SK-N-SH (cell line): Measurements from ENCODE around the gene CAPN9. TPM values are rescaled to one million over a fixed set of nuclear protein-coding genes. Genes with fewer than 3 reads are reported as not detected.

Experiments used
- CTCF ChIA-PET: fragments of 300-600, 350-600 bp; formaldehyde crosslinking; extraction: SDS; loops from one replicate; lab custom pipeline; 2021; lab: Yijun Ruan, JAX
- POLR2A ChIA-PET: fragments of 350-600 bp; sonication (Branson Sonifier 250); formaldehyde crosslinking; extraction: SDS; loops from one replicate; lab custom pipeline; 2020; ENCODE audit warnings: antibody characterized with exemption, inconsistent platforms; lab: Yijun Ruan, JAX
- DNase-seq: peaks from one replicate; pipeline ENCODE4 v3.0.0; 2012
- H2AFZ ChIP-seq: fragments of 200-600 bp; sonication (generic); 2 replicates; pipeline ENCODE4 v1.8.1; 2016; ENCODE audit warnings: antibody characterized with exemption, mild to moderate bottlenecking, low read depth
- H3F3A ChIP-seq: fragments of 200-600 bp; sonication (generic); replicated peaks from 2 replicates; pipeline ENCODE3; 2016; ENCODE audit warnings: antibody characterized with exemption, mild to moderate bottlenecking; ENCODE audit not compliant: insufficient read depth
- H3K27ac ChIP-seq, 2 experiments: fragments of 200-500 bp in 1 of 2; fragments of 200-600 bp in 1 of 2; sonication (Bioruptor generic) in 1 of 2; sonication (generic), shearing (Covaris generic) in 1 of 2; 2 replicates each; pipeline versions ENCODE4 v1.5.1 to v1.6.1; 2014 to 2016; ENCODE audit warnings: low read depth in 2 of 2, inconsistent platforms in 1 of 2, low read length in 1 of 2, mild to moderate bottlenecking in 1 of 2, mixed read lengths in 1 of 2
- H3K27me3 ChIP-seq: fragments of 200-600 bp; sonication (generic), shearing (Covaris generic); 2 replicates; pipeline ENCODE4 v1.6.1; 2016; ENCODE audit warnings: mixed run types; ENCODE audit not compliant: insufficient read depth
- H3K36me3 ChIP-seq, 2 experiments: fragments of 200-500 bp in 1 of 2; fragments of 200-600 bp in 1 of 2; sonication (Bioruptor generic) in 1 of 2; sonication (generic) in 1 of 2; replicated peaks in 1 of 2; 2 replicates each; pipeline versions ENCODE3 to v1.5.1; 2014 to 2016; ENCODE audit warnings: low read length in 1 of 2, mild to moderate bottlenecking in 1 of 2; ENCODE audit not compliant: insufficient read depth in 2 of 2, control insufficient read depth in 1 of 2
- H3K4me1 ChIP-seq, 2 experiments: fragments of 200-500 bp in 1 of 2; fragments of 200-600 bp in 1 of 2; sonication (Bioruptor generic) in 1 of 2; sonication (generic), shearing (Covaris generic) in 1 of 2; 2 replicates each; pipeline versions ENCODE4 v1.5.1 to v1.6.1; 2014 to 2016; ENCODE audit warnings: low read depth in 1 of 2, low read length in 1 of 2, mixed run types in 1 of 2; ENCODE audit not compliant: insufficient read depth in 2 of 2, control insufficient read depth in 1 of 2
- H3K4me2 ChIP-seq: fragments of 200-600 bp; sonication (generic), shearing (Covaris generic); 2 replicates; pipeline ENCODE4 v1.6.1; 2017; ENCODE audit warnings: mixed run types
- H3K4me3 ChIP-seq, 2 experiments: fragments of 200-500 bp in 1 of 2; fragments of 200-600 bp in 1 of 2; sonication (Bioruptor generic) in 1 of 2; sonication (generic), shearing (Covaris generic) in 1 of 2; 2 replicates each; pipeline versions ENCODE4 v1.5.1 to v1.8.1; 2014 to 2016; ENCODE audit warnings: low read depth in 2 of 2, inconsistent platforms in 1 of 2, low read length in 1 of 2, mild to moderate bottlenecking in 1 of 2, mixed read lengths in 1 of 2, moderate library complexity in 1 of 2
- H3K79me2 ChIP-seq: fragments of 200-600 bp; sonication (generic); 2 replicates; pipeline ENCODE4 v1.8.1; 2017; ENCODE audit warnings: mild to moderate bottlenecking; ENCODE audit not compliant: insufficient read depth
- H3K9ac ChIP-seq: fragments of 200-600 bp; sonication (generic); 2 replicates; pipeline ENCODE4 v1.6.1; 2017; ENCODE audit warnings: mixed run types
- H3K9me2 ChIP-seq: fragments of 200-600 bp; sonication (generic); 2 replicates; pipeline ENCODE4 v1.6.1; 2017; ENCODE audit warnings: mixed run types
- H3K9me3 ChIP-seq: fragments of 200-600 bp; sonication (generic); 2 replicates; pipeline ENCODE4 v1.6.1; 2017; ENCODE audit warnings: mixed run types, mild to moderate bottlenecking, moderate library complexity
- H4K20me1 ChIP-seq: fragments of 200-600 bp; sonication (generic); 2 replicates; pipeline ENCODE4 v1.6.1; 2017; ENCODE audit warnings: mild to moderate bottlenecking, mixed run types; ENCODE audit not compliant: insufficient read depth
- CTCF ChIP-seq: fragments of 200-600 bp; sonication (generic); IDR thresholded peaks from 2 replicates; pipeline ENCODE4 v1.6.1; 2017; ENCODE audit warnings: antibody characterized with exemption, mild to moderate bottlenecking, moderate library complexity
- EP300 ChIP-seq, 2 experiments: IDR thresholded peaks; 2 replicates each; pipeline versions ENCODE4 v1.4.0 to v1.6.1; 2012; ENCODE audit warnings: borderline replicate concordance in 1 of 2, low read depth in 1 of 2, low read length in 1 of 2
- EZH2phosphoT487 ChIP-seq: fragments of 200-600 bp; sonication (generic); IDR thresholded peaks from 2 replicates; pipeline ENCODE4 v1.6.1; 2017; ENCODE audit warnings: low read depth, mixed run types, mild to moderate bottlenecking, antibody characterized with exemption, moderate library complexity, borderline replicate concordance
- GATA2 ChIP-seq: sonication (generic); formaldehyde crosslinking; IDR thresholded peaks from 2 replicates; pipeline ENCODE4 v1.5.0; 2020; ENCODE audit warnings: mild to moderate bottlenecking, missing genetic modification reagents
- JUND ChIP-seq: IDR thresholded peaks from 2 replicates; pipeline ENCODE4 v1.4.0; 2012
- MEF2A ChIP-seq: IDR thresholded peaks from 2 replicates; pipeline ENCODE4 v1.4.0; 2012; ENCODE audit warnings: low read depth, borderline replicate concordance
- MXI1 ChIP-seq: IDR thresholded peaks from 2 replicates; pipeline ENCODE4 v1.6.1; 2012; ENCODE audit warnings: mild to moderate bottlenecking, low read depth, low read length, improper control_type of control experiment
- NFIC ChIP-seq: IDR thresholded peaks from 2 replicates; pipeline ENCODE4 v1.4.0; 2012; ENCODE audit warnings: borderline replicate concordance
- RAD21 ChIP-seq: IDR thresholded peaks from 2 replicates; pipeline ENCODE4 v1.6.1; 2012; ENCODE audit warnings: mild to moderate bottlenecking, low read length
- RCOR1 ChIP-seq: fragments of 150-350 bp; IDR thresholded peaks from 2 replicates; pipeline ENCODE4 v1.6.1; 2017; ENCODE audit warnings: antibody characterized with exemption, low read length
- RFX5 ChIP-seq: IDR thresholded peaks from 2 replicates; pipeline ENCODE4 v1.6.1; 2012; ENCODE audit warnings: mild to moderate bottlenecking, improper control_type of control experiment, low read length
- SIN3A ChIP-seq: IDR thresholded peaks from 2 replicates; pipeline ENCODE4 v1.6.1; 2012; ENCODE audit warnings: low read depth, mild to moderate bottlenecking, low read length, moderate library complexity, borderline replicate concordance
- SMC3 ChIP-seq: IDR thresholded peaks from 2 replicates; pipeline ENCODE4 v1.6.1; 2012; ENCODE audit warnings: low read depth, low read length, improper control_type of control experiment
- USF2 ChIP-seq: fragments of 150-350 bp; IDR thresholded peaks from 2 replicates; pipeline ENCODE4 v1.6.1; 2017; ENCODE audit warnings: antibody characterized with exemption, low read length, low read depth, borderline replicate concordance
- YY1 ChIP-seq: IDR thresholded peaks from 2 replicates; pipeline ENCODE4 v1.4.0; 2012; ENCODE audit warnings: low read depth, mild to moderate bottlenecking
- ZBTB33 ChIP-seq: IDR thresholded peaks from 2 replicates; pipeline ENCODE4 v1.4.0; 2012; ENCODE audit warnings: low read depth, borderline replicate concordance
- WGBS: methylation state at CpG from one replicate; pipeline ENCODE4 v1.1.6; 2017; ENCODE audit warnings: low lambda C conversion rate; 5-methylcytosine and 5-hydroxymethylcytosine counted together
- polyA plus RNA-seq, 3 experiments: library from polyadenylated mRNA; depleted of rRNA; stranded (reverse); fragments of >200 nt; gene quantifications; 2 replicates each; pipeline ENCODE4 v1.2.3, GENCODE V29; 2012
- TF ChIP-seq, protein P1 (sequence below): IDR thresholded peaks from 2 replicates; pipeline ENCODE4; 2012

Gene CAPN9
- polyA plus RNA-seq, 1 of the 3 experiments (the other 2 are of a cell fraction) = not detected

DNA sequence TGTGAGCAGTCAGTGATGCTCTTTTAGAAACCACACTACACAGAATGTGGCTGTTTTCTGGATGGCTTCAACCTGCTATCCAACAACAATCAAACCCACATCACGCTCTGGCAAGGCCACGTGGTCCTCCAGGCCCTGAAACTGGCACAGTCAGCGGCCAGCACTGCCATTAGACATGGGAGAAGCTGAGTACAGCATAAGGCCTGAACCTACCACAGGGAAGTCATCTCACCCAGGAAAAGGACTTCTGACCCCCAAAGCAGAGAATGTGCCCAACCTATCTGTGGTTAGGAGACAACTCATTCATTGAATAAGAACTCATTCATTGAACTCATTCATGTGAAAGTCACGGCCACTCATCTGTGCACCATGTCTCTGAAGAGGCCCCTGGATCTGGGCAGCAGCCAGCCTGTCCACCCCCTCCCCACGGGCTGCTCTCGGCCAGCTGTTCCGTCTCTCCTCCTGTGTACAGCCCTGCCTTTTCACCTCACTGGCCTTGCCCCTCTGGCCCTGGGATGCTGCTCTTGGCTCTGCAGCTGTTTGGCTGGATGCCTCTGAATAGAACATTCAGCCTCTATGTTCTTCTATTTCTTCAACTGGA lies 80.0 kb downstream of the CAPN9 start:
- peaks cover 15% of the 10 kb centered on the region for H3F3A ChIP-seq
- H3K36me3 ChIP-seq = no peaks in the 10 kb centered on the region
- CTCF ChIA-PET = interaction anchor here (1.0 kb wide), 1 partner anchor 90 kb away, joined by 3 read pairs; no protein-coding TSS in a partner anchor
- no peaks in the 10 kb centered on the region for H4K20me1 ChIP-seq
- no peak overlapping the region for H3K9ac ChIP-seq
- H3K79me2 ChIP-seq = no peaks in the 10 kb centered on the region
- no peak overlapping the region for H3K4me2 ChIP-seq
- POLR2A ChIA-PET = no interaction called here
- no peaks in the 10 kb centered on the region for H3K9me3 ChIP-seq
- H3K4me3 ChIP-seq = no peak overlapping the region
- no peaks in the 10 kb centered on the region for H3K27me3 ChIP-seq
- no peak overlapping the region for H3K27ac ChIP-seq
- DNase-seq = no peak
- peaks cover 11 to 37% of the 10 kb centered on the region in 2 experiments; a peak in 3 of 4 replicates for H3K4me1 ChIP-seq
- no peak overlapping the region for H2AFZ ChIP-seq
- WGBS = 96% methylated on average over 7 of the region's 7 CpGs
- no peak for TF ChIP-seq YY1
- no peak for TF ChIP-seq RCOR1
- TF ChIP-seq SIN3A = no peak
- no peak for TF ChIP-seq MEF2A
- no peak for TF ChIP-seq ZBTB33
- no peak for TF ChIP-seq RFX5
- no peak for TF ChIP-seq JUND
- no peak for TF ChIP-seq SMC3
- no peak for TF ChIP-seq EZH2phosphoT487
- no peak for TF ChIP-seq RAD21
- TF ChIP-seq, all 33 proteins: peak for 0
- H3K9me2 ChIP-seq = no peaks in the 10 kb centered on the region

DNA sequence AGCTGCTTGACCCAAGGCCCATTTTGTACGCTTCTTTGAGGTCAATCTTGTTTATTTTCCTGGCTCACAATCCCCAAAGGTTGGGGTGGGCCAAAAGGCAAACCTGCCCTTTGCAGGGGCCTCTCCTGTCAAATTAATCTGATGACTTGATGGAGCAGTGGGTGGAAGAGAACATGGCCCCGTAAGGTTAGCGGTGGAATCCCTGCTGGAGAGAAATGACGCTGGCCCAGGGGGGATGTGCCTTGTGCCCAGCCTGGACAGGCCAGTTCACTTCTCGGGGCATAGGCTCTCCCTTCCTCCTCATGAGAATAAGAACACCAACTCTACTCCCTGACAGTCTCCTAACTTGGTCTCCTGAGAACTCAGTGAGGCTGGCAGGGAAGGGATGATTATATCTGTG lies 80.6 kb downstream of the CAPN9 start:
- Histone ChIP-seq H3K4me2 (no peak overlapping the region), H3K79me2 (no peaks in the 10 kb centered on the region), H3K4me1 (peaks cover 11 to 36% of the 10 kb centered on the region in 2 experiments; a peak in 3 of 4 replicates)
- TF ChIP-seq MXI1 = no peak
- TF ChIP-seq ZBTB33 = no peak
- TF ChIP-seq SMC3 = no peak
- TF ChIP-seq, protein P1, sequence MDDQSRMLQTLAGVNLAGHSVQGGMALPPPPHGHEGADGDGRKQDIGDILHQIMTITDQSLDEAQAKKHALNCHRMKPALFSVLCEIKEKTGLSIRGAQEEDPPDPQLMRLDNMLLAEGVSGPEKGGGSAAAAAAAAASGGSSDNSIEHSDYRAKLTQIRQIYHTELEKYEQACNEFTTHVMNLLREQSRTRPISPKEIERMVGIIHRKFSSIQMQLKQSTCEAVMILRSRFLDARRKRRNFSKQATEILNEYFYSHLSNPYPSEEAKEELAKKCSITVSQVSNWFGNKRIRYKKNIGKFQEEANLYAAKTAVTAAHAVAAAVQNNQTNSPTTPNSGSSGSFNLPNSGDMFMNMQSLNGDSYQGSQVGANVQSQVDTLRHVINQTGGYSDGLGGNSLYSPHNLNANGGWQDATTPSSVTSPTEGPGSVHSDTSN = no peak
- no peak for TF ChIP-seq RAD21
- TF ChIP-seq GATA2 = no peak
- TF ChIP-seq USF2 = no peak
- TF ChIP-seq NFIC = no peak
- no peak for TF ChIP-seq CTCF
- TF ChIP-seq EP300 (IDR thresholded peaks at IDR 0.05; ENCODE audit: borderline replicate concordance in 1 of 2, low read depth in 1 of 2, low read length in 1 of 2) = no peak
- no peak for TF ChIP-seq RFX5
- TF ChIP-seq EZH2phosphoT487 = no peak
- TF ChIP-seq JUND = no peak
- TF ChIP-seq, all 33 proteins: peak for 0
- no peaks in the 10 kb centered on the region for H3K9me2 ChIP-seq
- H2AFZ ChIP-seq = no peak overlapping the region
- CTCF ChIA-PET = no interaction called here
- H3K36me3 ChIP-seq = no peaks in the 10 kb centered on the region
- 78% methylated on average over 5 of the region's 5 CpGs for WGBS
- no peaks in the 10 kb centered on the region for H3K9me3 ChIP-seq
- POLR2A ChIA-PET = no interaction called here
- DNase-seq = no peak
- no peaks in the 10 kb centered on the region for H4K20me1 ChIP-seq
- no peak overlapping the region for H3K9ac ChIP-seq
- H3K27me3 ChIP-seq = no peaks in the 10 kb centered on the region
- peaks cover 15% of the 10 kb centered on the region for H3F3A ChIP-seq
- no peak overlapping the region for H3K4me3 ChIP-seq
- H3K27ac ChIP-seq = no peak overlapping the region
